Activated T-helper 2 cell treated with anti-CD3 and anti-CD28 coated beads, Interferon-gamma antibody, Interleukin-2, Interleukin-4, amounts not matched to agents 10 μg/mL and 5 μg/mL and 100 μg/mL, durations not matched to agents 14 hours and 24 hours and 36 hours (primary cell): ENCODE measurements around the gene MTRR. TPM values are rescaled to one million over a fixed set of nuclear protein-coding genes. Genes with fewer than 3 reads are reported as not detected.
A peak's percentile ranks its signal among the peaks of the same experiment; 100 is the strongest.

Source experiments
- DNase-seq: peaks from one replicate; pipeline ENCODE4 v3.0.0; 2021; ENCODE audit warnings: low spot score
- H3K27ac Mint-ChIP-seq: one replicate; pipeline ENCODE4 v1.8.0; 2021; ENCODE audit warnings: mixed read lengths
- H3K27me3 Mint-ChIP-seq: one replicate; pipeline ENCODE4 v1.8.0; 2021; ENCODE audit warnings: low read depth, mixed read lengths
- H3K36me3 Mint-ChIP-seq: one replicate; pipeline ENCODE4 v1.8.0; 2021; ENCODE audit warnings: low read depth, mixed read lengths
- H3K4me1 Mint-ChIP-seq: one replicate; pipeline ENCODE4 v1.8.0; 2021; ENCODE audit warnings: low read depth, mixed read lengths
- H3K4me3 Mint-ChIP-seq: one replicate; pipeline ENCODE4 v1.8.0; 2021; ENCODE audit warnings: low read depth, mild to moderate bottlenecking, moderate library complexity, mixed read lengths
- H3K9me3 Mint-ChIP-seq: one replicate; pipeline ENCODE4 v1.8.0; 2021; ENCODE audit warnings: mixed read lengths
- intact Hi-C: fragments of 100-400 bp; cut with micrococcal nuclease; formaldehyde crosslinking; loops from one replicate; pipeline ENCODE4 v1.15.1; 2023
- total RNA-seq: library from RNA; stranded (reverse); gene quantifications from 2 replicates; pipeline ENCODE4 v1.2.3, GENCODE V29; 2022

The MTRR gene
- total RNA-seq, 1 donor from 2014 or later, result 61.9 TPM

GRCh38 chr5:7866196-7866595 lies 2.8 kb upstream of the MTRR start:
- H3K4me1 Mint-ChIP-seq, result peaks cover 40% of the 10 kb centered on the region
- no peak for DNase-seq
- no peaks in the 10 kb centered on the region for H3K27me3 Mint-ChIP-seq

GRCh38 chr5:7867260-7867659 lies 1.7 kb upstream of the MTRR start:
- Mint-ChIP-seq H3K27me3 (no peaks in the 10 kb centered on the region), H3K9me3 (no peaks in the 10 kb centered on the region), H3K27ac (no peak overlapping the region)

More at GRCh38 chr5:7866196-7866595, 2.8 kb upstream of the MTRR start:
- Mint-ChIP-seq H3K27ac (no peak overlapping the region), H3K36me3 (peaks cover 55% of the 10 kb centered on the region), H3K4me3 (no peak overlapping the region), H3K9me3 (no peaks in the 10 kb centered on the region)
- intact Hi-C loops, result loop anchor here (5.0 to 10.0 kb wide), 2 partner anchors 1039 to 1231 kb away; partner anchors contain the start of genes NSUN2 and SRD5A1

GRCh38 chr5:7868427-7868772 lies 548 bp upstream of the MTRR start:
- Mint-ChIP-seq H3K27me3 (no peaks in the 10 kb centered on the region), H3K27ac (peak overlapping the region; percentile 71), H3K9me3 (no peaks in the 10 kb centered on the region), H3K4me3 (peak overlapping the region; percentile 99), H3K4me1 (peaks cover 58% of the 10 kb centered on the region), H3K36me3 (peaks cover 59% of the 10 kb centered on the region)
- no peak for DNase-seq
- intact Hi-C loops, result loop anchor here (5.0 to 10.0 kb wide), 2 partner anchors 1041 to 1234 kb away; partner anchors contain the start of genes NSUN2 and SRD5A1

More at GRCh38 chr5:7867260-7867659, 1.7 kb upstream of the MTRR start:
- Mint-ChIP-seq H3K4me3 (peak overlapping the region; percentile 99), H3K36me3 (peaks cover 58% of the 10 kb centered on the region), H3K4me1 (peaks cover 49% of the 10 kb centered on the region)
- intact Hi-C loops, result loop anchor here (5.0 to 10.0 kb wide), 2 partner anchors 1040 to 1232 kb away; partner anchors contain the start of genes NSUN2 and SRD5A1
- no peak for DNase-seq

DNA sequence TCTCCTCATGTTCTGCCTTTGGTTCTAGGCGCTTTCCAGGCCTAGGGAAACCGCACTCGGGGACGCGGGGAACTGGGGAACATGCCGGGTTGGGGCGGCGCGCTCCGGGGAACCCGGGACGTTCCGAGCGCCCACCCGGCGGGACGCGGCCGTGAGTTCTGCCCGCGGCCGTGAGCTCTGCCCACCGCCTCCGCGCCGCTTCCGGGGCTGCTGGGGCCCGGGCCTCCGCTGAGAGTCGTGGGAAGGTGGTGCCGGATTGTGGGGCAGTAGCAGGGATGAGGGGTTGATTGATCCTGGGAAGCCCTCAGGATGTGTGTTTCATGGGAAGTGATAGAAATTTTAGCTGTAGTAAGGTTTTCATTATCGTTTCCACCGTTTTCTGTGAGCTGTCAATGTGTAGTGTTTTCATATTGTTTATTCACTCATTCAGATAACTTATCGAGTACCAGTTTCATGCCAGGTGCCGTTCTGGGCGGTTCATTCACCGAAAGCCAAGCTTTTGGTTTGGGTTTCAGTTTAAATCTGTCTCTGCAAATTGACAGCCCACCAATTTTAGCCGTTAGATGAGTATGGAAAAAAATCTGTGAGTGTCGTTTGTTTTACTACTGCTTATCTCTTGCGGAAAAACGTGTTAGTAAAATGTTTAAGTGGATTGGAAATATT lies 657 bp downstream of the MTRR start:
- H3K4me1 Mint-ChIP-seq, result peaks cover 64% of the 10 kb centered on the region
- H3K27me3 Mint-ChIP-seq, result no peaks in the 10 kb centered on the region

DNA sequence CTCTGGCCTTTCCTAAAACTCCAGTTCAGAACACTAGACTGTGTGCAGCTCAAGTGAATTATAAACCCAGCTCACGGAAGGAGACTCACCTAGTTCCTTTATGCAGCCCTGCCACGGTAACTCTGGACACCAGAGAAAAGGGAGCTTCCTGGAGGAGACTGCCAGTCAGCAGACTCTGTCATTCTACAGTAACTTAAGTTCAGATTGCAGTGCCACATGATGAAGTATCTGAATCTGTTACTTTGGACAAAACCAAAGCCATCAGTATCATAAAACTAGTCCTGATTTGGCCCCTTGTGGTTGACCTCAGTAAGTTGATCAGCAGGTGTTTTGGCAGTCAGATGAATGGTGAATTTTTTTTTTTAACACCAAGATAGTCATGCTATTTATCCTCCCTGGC lies 2.7 kb downstream of the MTRR start:
- intact Hi-C loops, result loop anchor here (10.0 kb wide), 1 partner anchor 1377 kb away; no protein-coding TSS in a partner anchor

More for the DNA sequence above, 657 bp downstream of the MTRR start:
- peak; percentile 24 for DNase-seq
- H3K9me3 Mint-ChIP-seq, result no peaks in the 10 kb centered on the region
- intact Hi-C loops, result loop anchor here (1.0 to 10.0 kb wide), 5 partner anchors 9 to 1375 kb away; partner anchors contain the start of genes NSUN2 and SRD5A1
- H3K4me3 Mint-ChIP-seq, result peak overlapping the region; percentile 90
- peaks cover 66% of the 10 kb centered on the region for H3K36me3 Mint-ChIP-seq
- H3K27ac Mint-ChIP-seq, result peak overlapping the region; percentile 83

GRCh38 chr5:7872517-7873130 lies 3.7 kb downstream of the MTRR start:
- peak overlapping the region; percentile 6 for H3K27ac Mint-ChIP-seq
- H3K36me3 Mint-ChIP-seq, result peaks cover 67% of the 10 kb centered on the region
- intact Hi-C loops, result loop anchor here (10.0 kb wide), 1 partner anchor 1378 kb away; no protein-coding TSS in a partner anchor
- H3K4me1 Mint-ChIP-seq, result peaks cover 58% of the 10 kb centered on the region
- peak overlapping the region; percentile 19 for H3K4me3 Mint-ChIP-seq
- no peaks in the 10 kb centered on the region for H3K9me3 Mint-ChIP-seq
- DNase-seq, result no peak
- no peaks in the 10 kb centered on the region for H3K27me3 Mint-ChIP-seq

More for the DNA sequence above, 2.7 kb downstream of the MTRR start:
- H3K4me1 Mint-ChIP-seq, result peaks cover 60% of the 10 kb centered on the region
- H3K27me3 Mint-ChIP-seq, result no peaks in the 10 kb centered on the region
- peak overlapping the region; percentile 18 for H3K4me3 Mint-ChIP-seq
- peaks cover 67% of the 10 kb centered on the region for H3K36me3 Mint-ChIP-seq
- DNase-seq, result no peak
- no peaks in the 10 kb centered on the region for H3K9me3 Mint-ChIP-seq
- H3K27ac Mint-ChIP-seq, result no peak overlapping the region

DNA sequence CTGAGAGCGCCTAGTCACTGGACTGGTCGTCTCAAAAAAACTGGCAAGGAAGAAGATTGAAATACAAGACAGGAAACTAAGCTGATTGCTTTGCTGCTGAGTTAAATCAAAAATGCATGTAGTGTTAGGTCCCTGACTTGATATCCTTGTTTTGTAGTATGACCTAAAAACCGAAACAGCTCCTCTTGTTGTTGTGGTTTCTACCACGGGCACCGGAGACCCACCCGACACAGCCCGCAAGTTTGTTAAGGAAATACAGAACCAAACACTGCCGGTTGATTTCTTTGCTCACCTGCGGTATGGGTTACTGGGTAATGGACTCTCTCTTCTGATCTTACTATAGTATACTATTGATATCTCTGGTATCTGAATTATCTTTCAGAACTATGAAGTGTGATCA lies 4.3 kb downstream of the MTRR start:
- intact Hi-C loops, result loop anchor here (10.0 kb wide), 1 partner anchor 1378 kb away; no protein-coding TSS in a partner anchor
- Mint-ChIP-seq H3K36me3 (peaks cover 73% of the 10 kb centered on the region), H3K9me3 (no peaks in the 10 kb centered on the region), H3K27ac (peak overlapping the region; percentile 6), H3K4me3 (peak overlapping the region; percentile 19), H3K4me1 (peaks cover 60% of the 10 kb centered on the region), H3K27me3 (no peaks in the 10 kb centered on the region)
- DNase-seq, result peak; percentile 36

DNA sequence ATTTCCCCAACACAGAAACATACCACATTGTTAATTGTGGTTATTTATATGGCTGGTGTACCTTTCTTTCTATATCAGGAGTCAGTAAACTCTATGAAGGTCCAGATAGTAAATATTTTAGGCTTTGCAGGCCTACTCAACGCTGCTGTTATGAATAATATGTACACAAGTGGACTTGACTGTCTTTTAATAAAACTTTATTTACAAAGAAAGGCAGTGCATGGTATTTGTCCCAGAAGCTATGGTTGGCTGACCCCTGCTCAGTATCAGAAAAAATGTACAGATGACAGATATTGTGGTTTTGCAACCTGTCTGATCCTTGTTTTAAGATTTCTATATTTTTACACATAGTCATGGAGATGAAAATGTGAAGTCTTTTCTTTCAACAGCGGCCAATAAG lies 5.7 kb downstream of the MTRR start:
- no peak overlapping the region for H3K4me3 Mint-ChIP-seq
- peaks cover 85% of the 10 kb centered on the region for H3K36me3 Mint-ChIP-seq
- peaks cover 66% of the 10 kb centered on the region for H3K4me1 Mint-ChIP-seq
- no peak for DNase-seq
- intact Hi-C loops, result loop anchor here (10.0 kb wide), 1 partner anchor 1380 kb away; no protein-coding TSS in a partner anchor
- H3K27ac Mint-ChIP-seq, result no peak overlapping the region
- H3K9me3 Mint-ChIP-seq, result no peaks in the 10 kb centered on the region
- H3K27me3 Mint-ChIP-seq, result no peaks in the 10 kb centered on the region

DNA sequence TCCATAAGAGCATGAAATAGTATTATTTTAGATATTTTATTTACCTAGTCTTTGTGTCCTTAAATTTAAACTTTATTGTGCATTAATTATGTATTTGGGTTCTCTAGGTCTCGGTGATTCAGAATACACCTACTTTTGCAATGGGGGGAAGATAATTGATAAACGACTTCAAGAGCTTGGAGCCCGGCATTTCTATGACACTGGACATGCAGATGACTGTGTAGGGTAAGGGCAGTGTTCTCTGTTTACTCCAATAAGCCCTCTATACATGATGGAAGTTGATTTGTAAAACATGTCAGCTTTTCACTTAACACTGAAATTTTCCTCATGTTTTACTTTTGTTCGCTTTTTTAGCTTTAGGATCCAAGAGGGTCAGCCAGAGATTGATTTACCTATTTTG lies 6.2 kb downstream of the MTRR start:
- DNase-seq, result no peak
- intact Hi-C loops, result loop anchor here (10.0 kb wide), 1 partner anchor 1380 kb away; no protein-coding TSS in a partner anchor
- Mint-ChIP-seq H3K36me3 (peaks cover 90% of the 10 kb centered on the region), H3K9me3 (no peaks in the 10 kb centered on the region), H3K4me1 (peaks cover 62% of the 10 kb centered on the region), H3K27ac (no peak overlapping the region), H3K27me3 (no peaks in the 10 kb centered on the region), H3K4me3 (no peak overlapping the region)

DNA sequence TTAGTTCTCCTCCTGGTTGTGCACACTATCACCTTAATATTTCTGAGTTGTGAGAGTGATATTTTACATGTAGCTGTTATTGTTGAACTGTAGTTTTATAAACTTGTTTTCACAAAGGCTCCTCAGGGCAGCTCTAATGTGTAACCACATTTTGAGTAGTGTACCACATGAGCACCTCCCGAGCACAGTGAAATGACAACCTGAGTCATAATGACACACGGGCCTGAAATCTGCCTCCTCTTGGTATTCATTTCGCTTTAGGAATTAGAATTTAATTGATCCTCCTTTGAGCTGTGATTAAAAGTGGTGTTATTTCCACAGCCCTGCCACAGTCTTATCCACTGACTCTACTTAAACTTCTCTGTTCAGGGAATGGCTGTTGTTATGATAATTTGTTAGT lies 7.9 kb downstream of the MTRR start:
- H3K4me1 Mint-ChIP-seq, result peaks cover 47% of the 10 kb centered on the region
- DNase-seq, result no peak

GRCh38 chr5:7877851-7878250 lies 8.9 kb downstream of the MTRR start:
- Mint-ChIP-seq H3K4me1 (peaks cover 41% of the 10 kb centered on the region), H3K4me3 (no peak overlapping the region), H3K27ac (peak overlapping the region; percentile 49), H3K9me3 (no peaks in the 10 kb centered on the region), H3K36me3 (peaks cover 93% of the 10 kb centered on the region), H3K27me3 (no peaks in the 10 kb centered on the region)
- no peak for DNase-seq
- intact Hi-C loops, result loop anchor here (1.0 to 10.0 kb wide), 3 partner anchors 9 to 1383 kb away; partner anchors contain the start of genes FASTKD3 and MTRR

More for the DNA sequence above, 7.9 kb downstream of the MTRR start:
- Mint-ChIP-seq H3K36me3 (peaks cover 92% of the 10 kb centered on the region), H3K27ac (no peak overlapping the region), H3K27me3 (no peaks in the 10 kb centered on the region), H3K4me3 (no peak overlapping the region), H3K9me3 (no peaks in the 10 kb centered on the region)
- intact Hi-C loops, result loop anchor here (10.0 kb wide), 1 partner anchor 1382 kb away; no protein-coding TSS in a partner anchor

DNA sequence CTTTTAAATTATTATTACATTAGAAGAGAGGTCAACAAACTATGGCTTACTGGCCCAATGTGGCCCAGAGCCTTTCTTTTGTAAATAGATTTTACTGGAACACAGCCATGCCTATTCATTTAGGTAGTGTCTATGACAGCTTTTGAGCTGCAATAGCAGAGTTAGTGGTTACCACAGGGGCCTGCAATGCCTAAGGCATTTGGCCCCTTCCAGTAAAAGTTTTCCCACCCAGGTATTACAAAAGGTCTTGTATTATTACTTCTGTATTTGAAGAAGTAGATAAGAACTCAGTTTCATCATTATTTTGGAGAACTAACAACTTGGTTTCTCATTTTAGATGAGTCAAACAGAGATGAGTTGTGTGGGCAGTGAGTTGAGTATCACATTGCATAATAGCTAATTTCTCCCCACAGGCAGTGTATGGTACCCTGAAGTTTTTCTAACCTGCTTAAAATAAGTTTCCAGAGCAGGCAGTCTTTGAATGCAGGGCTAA lies 9.5 kb downstream of the MTRR start:
- no peaks in the 10 kb centered on the region for H3K9me3 Mint-ChIP-seq
- no peak for DNase-seq
- H3K36me3 Mint-ChIP-seq, result peaks cover 93% of the 10 kb centered on the region
- peaks cover 37% of the 10 kb centered on the region for H3K4me1 Mint-ChIP-seq
- intact Hi-C loops, result loop anchor here (1.0 to 10.0 kb wide), 3 partner anchors 9 to 1384 kb away; partner anchors contain the start of genes FASTKD3 and MTRR
- H3K27ac Mint-ChIP-seq, result peak overlapping the region; percentile 49
- no peak overlapping the region for H3K4me3 Mint-ChIP-seq
- H3K27me3 Mint-ChIP-seq, result no peaks in the 10 kb centered on the region
